ENCODE measurements around the gene REXO4.

Gene REXO4

GRCh38 chr9:133367778-133368177 lies 50.0 kb downstream of the REXO4 start:
- DNase-seq (ENCODE audit: low read depth in 2 of 2): no peak

- DNase-seq (ENCODE audit: low read depth in 2 of 2): no peak
Measured at GRCh38 chr9:133367221-133367620, 50.6 kb downstream of the REXO4 start.

DNA sequence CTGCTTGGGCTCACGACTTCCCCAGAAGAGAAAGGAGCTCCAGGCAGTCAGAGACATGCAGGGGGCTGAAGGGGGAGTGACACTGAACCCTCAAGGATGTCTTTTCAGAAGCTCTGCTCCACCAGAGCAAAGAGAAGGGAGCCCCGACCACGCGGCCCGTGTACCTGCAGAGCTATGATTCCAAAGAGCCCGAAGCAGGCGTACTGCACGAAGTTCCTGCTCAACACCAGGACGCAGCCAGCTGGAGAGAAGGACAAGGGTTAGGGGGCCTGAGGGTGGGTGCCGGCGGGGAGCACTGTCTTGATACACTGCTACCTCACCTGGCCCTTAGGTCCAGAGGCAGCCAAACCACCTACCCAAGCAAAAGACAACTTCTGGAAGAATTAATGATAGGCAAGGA lies 51.4 kb downstream of the REXO4 start:
- no peak for DNase-seq (ENCODE audit: low read depth in 2 of 2)

GRCh38 chr9:133362359-133363044 lies 55.3 kb downstream of the REXO4 start:
- DNase-seq (ENCODE audit: low read depth in 2 of 2): no peak

- no peak for DNase-seq (ENCODE audit: low read depth in 2 of 2)
Measured at GRCh38 chr9:133361507-133362092, 56.2 kb downstream of the REXO4 start.

GRCh38 chr9:133360400-133361393 lies 57.1 kb downstream of the REXO4 start:
- no peak for DNase-seq (ENCODE audit: low read depth in 2 of 2)

DNA sequence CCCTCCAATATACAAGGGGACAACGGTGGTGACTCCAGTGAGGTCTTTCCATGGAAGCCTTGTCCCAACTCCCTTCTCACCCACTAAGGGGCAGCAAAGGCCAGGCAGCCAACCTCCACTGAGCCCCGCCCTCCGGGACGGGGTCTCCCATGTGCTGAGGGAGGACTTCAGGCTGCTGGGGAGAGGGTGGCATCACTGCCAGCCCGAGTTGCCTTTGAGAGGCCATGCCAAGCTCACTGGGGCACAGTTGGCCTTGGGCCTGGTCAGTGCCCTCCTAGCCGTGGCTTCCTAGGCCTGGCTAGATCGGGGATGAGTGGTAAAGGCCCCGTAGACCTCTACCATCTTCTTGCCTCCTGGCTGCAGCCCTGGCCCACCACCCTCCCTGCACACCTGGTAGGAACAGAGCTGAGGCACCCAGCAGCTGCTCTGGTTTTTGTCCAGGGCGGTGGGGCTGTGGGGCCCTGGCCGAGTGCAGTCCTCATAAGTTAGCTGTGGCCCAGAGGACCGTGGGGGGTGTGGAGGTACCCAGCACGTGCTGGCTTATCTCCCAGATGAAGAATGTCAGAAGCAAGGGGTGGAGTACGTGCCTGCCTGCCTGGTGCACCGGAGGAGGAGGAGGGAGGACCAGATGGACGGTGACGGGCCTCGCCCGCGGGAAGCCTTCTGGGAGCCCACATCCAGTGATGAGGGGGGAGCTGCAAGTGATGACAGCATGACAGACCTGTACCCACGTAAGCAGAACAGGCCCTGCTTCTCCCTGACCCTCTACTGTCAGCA lies 58.2 kb downstream of the REXO4 start:
- DNase-seq (ENCODE audit: low read depth in 2 of 2): no peak

DNA sequence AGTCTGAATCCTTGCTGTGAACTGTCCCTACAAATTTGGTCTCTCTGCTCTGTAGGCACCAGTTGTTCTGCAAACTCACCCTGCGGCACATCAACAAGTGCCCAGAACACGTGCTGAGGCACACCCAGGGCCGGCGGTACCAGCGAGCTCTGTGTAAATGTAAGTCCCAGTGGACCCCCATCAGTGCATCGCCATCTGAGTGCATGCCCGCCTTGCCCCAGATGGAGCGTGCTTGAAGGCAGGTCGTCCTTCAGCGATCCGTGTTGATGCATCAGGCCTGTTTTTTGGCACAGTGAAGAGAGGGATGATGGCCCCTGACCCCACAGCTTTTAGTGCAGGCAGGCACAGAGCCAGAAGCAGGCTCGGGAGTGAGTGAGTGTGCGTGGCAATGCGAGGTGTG lies 60.2 kb downstream of the REXO4 start:
- no peak for DNase-seq (ENCODE audit: low read depth in 2 of 2)

- no peak for DNase-seq (ENCODE audit: low read depth in 2 of 2)
Measured at GRCh38 chr9:133356391-133357091, 61.3 kb downstream of the REXO4 start, which contains the start of the genes SURF1 and SURF2. TSS of gene SURF1 (minus strand) at chr9:133356487. CDS start at chr9:133356453, 34 bp downstream. TSS of gene SURF2 (plus strand) at chr9:133356550. CDS start at chr9:133356593, 43 bp downstream.

Measured in fibroblast of skin of left biceps (primary cell).